OCI-LY7 (cell line): ENCODE measurements around the gene GMDS. TPM values are rescaled to one million over a fixed set of nuclear protein-coding genes. Genes with fewer than 3 reads are reported as not detected.

ENCODE experiments used
- BruUV-seq: library from RNA; stranded (reverse); fragments of 400-500 nt; replicated peaks from 2 replicates; lab custom pipeline; 2021; lab: Mats Ljungman, UMichigan
- CTCF ChIA-PET: fragments of 300-600 bp; sonication (Branson Sonifier 250); formaldehyde crosslinking; loops from one replicate; lab custom pipeline; 2022; ENCODE audit warnings: antibody characterized with exemption; ENCODE audit not compliant: unreplicated experiment; lab: Charles Lee
- POLR2A ChIA-PET: fragments of 300-600 bp; sonication (Branson Sonifier 250); formaldehyde crosslinking; loops from one replicate; lab custom pipeline; 2022; ENCODE audit warnings: antibody characterized with exemption; lab: Charles Lee
- DNase-seq: peaks from one replicate; pipeline ENCODE4 v3.0.0-alpha.2; 2015; ENCODE audit warnings: low spot score
- H2AFZ ChIP-seq: fragments of 200-600 bp; sonication (generic), shearing (Covaris generic); 2 replicates; pipeline ENCODE4 v1.6.1; 2014; ENCODE audit warnings: mild to moderate bottlenecking, antibody characterized with exemption, low read length, moderate library complexity
- H3K27ac ChIP-seq: fragments of 200-600 bp; sonication (generic); 2 replicates; pipeline ENCODE4 v1.5.1; 2014; ENCODE audit warnings: mixed run types, low read depth, mild to moderate bottlenecking, moderate library complexity, low read length, inconsistent platforms; ENCODE audit not compliant: poor library complexity, severe bottlenecking
- H3K36me3 ChIP-seq: fragments of 200-600 bp; sonication (generic); 2 replicates; pipeline ENCODE4 v1.6.1; 2014; ENCODE audit warnings: mild to moderate bottlenecking, antibody characterized with exemption, low read length, moderate library complexity, mixed read lengths; ENCODE audit not compliant: insufficient read depth
- H3K4me1 ChIP-seq: fragments of 200-600 bp; sonication (generic); 2 replicates; pipeline ENCODE4 v1.5.1; 2014; ENCODE audit warnings: mild to moderate bottlenecking, low read length; ENCODE audit not compliant: insufficient read depth, poor library complexity, severe bottlenecking
- H3K4me2 ChIP-seq: fragments of 200-600 bp; sonication (generic); 2 replicates; pipeline ENCODE4 v1.6.1; 2014; ENCODE audit warnings: mild to moderate bottlenecking, low read length
- H3K4me3 ChIP-seq: fragments of 200-600 bp; sonication (generic); 2 replicates; pipeline ENCODE4 v1.5.1; 2014; ENCODE audit warnings: mild to moderate bottlenecking, low read depth, low read length; ENCODE audit not compliant: poor library complexity, severe bottlenecking
- H3K79me2 ChIP-seq: fragments of 200-600 bp; sonication (generic); 2 replicates; pipeline ENCODE4 v1.6.1; 2016; ENCODE audit warnings: low read depth, mild to moderate bottlenecking, low read length, moderate library complexity, mixed read lengths; ENCODE audit not compliant: insufficient read depth
- H3K9me2 ChIP-seq: fragments of 200-600 bp; sonication (generic); 2 replicates; pipeline ENCODE4 v1.6.1; 2016; ENCODE audit warnings: mild to moderate bottlenecking, low read length, mixed read lengths; ENCODE audit not compliant: insufficient read depth
- H3K9me3 ChIP-seq: fragments of 200-600 bp; sonication (generic); 2 replicates; pipeline ENCODE4 v1.6.1; 2014; ENCODE audit warnings: mild to moderate bottlenecking, mixed run types, low read length, mixed read lengths
- H4K20me1 ChIP-seq: fragments of 200-600 bp; sonication (generic); 2 replicates; pipeline ENCODE4 v1.6.1; 2014; ENCODE audit warnings: mild to moderate bottlenecking, antibody characterized with exemption, low read length, moderate library complexity, mixed read lengths; ENCODE audit not compliant: insufficient read depth
- EZH2phosphoT487 ChIP-seq: fragments of 200-600 bp; sonication (generic); IDR thresholded peaks from 2 replicates; pipeline ENCODE4 v1.6.1; 2018; ENCODE audit warnings: low read depth, borderline replicate concordance, mild to moderate bottlenecking, mixed run types, antibody characterized with exemption, low read length, moderate library complexity, mixed read lengths
- intact Hi-C: fragments of 100-400 bp; cut with micrococcal nuclease; formaldehyde crosslinking; loops from one replicate; pipeline ENCODE4 v1.10.0; 2022; ENCODE audit not compliant: unreplicated experiment
- total RNA-seq, 2 experiments: library from RNA; depleted of rRNA in 1 of 2; stranded (reverse); fragments of >200 nt in 1 of 2; shearing (Covaris generic) in 1 of 2; gene quantifications; 2 replicates each; pipeline ENCODE4 v1.2.3, GENCODE V29; 2014 to 2022
- TF ChIP-seq, protein P1 (sequence below): fragments of 200-600 bp; sonication (generic); conservative IDR thresholded peaks from 2 replicates; pipeline ENCODE4 v1.5.1; 2014; ENCODE audit warnings: mild to moderate bottlenecking, antibody characterized with exemption, low read length, moderate library complexity, mixed read lengths

Gene GMDS
- total RNA-seq, 2 experiments from 2014 or later, result 9.9 to 26.8 TPM

DNA sequence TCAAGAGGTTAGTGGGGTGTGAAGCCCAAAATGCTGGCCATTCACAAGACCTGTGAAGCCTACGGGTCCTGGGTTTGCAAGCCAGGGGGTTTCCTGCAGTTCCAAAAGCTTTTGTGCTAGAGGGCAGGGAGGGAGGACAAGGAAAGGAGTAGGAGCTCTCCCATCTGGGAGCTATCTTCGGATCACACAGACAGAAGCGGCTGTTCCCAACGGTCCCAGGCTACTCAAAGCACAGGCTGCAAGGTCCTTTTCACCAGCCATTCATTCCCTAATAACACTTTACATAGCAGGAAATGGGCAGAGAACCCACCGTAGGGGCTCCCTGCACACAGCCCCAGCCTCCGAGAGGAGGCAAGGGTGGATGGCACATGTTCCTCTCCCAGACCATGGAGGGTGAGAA, 338.8 kb downstream of the GMDS start:
- H3K27ac ChIP-seq, result no peak overlapping the region
- no peak overlapping the region for H3K4me2 ChIP-seq
- H4K20me1 ChIP-seq, result no peaks in the 10 kb centered on the region
- BruUV-seq, result no TSS peak
- TF ChIP-seq, protein P1, sequence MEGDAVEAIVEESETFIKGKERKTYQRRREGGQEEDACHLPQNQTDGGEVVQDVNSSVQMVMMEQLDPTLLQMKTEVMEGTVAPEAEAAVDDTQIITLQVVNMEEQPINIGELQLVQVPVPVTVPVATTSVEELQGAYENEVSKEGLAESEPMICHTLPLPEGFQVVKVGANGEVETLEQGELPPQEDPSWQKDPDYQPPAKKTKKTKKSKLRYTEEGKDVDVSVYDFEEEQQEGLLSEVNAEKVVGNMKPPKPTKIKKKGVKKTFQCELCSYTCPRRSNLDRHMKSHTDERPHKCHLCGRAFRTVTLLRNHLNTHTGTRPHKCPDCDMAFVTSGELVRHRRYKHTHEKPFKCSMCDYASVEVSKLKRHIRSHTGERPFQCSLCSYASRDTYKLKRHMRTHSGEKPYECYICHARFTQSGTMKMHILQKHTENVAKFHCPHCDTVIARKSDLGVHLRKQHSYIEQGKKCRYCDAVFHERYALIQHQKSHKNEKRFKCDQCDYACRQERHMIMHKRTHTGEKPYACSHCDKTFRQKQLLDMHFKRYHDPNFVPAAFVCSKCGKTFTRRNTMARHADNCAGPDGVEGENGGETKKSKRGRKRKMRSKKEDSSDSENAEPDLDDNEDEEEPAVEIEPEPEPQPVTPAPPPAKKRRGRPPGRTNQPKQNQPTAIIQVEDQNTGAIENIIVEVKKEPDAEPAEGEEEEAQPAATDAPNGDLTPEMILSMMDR, result no peak
- TF ChIP-seq EZH2phosphoT487, result no peak
- ChIA-PET POLR2A (interaction anchor here (0.5 kb wide), 1 partner anchor 303 kb away, joined by 3 read pairs; no protein-coding TSS in a partner anchor), CTCF (no interaction called here)
- no peaks in the 10 kb centered on the region for H3K9me3 ChIP-seq
- intact Hi-C loops, result no loop called here
- H3K4me1 ChIP-seq, result no peaks in the 10 kb centered on the region
- H3K9me2 ChIP-seq, result no peaks in the 10 kb centered on the region
- DNase-seq, result no peak
- no peak overlapping the region for H3K4me3 ChIP-seq
- H3K36me3 ChIP-seq, result no peaks in the 10 kb centered on the region
- H2AFZ ChIP-seq, result no peak overlapping the region
- H3K79me2 ChIP-seq, result no peaks in the 10 kb centered on the region

DNA sequence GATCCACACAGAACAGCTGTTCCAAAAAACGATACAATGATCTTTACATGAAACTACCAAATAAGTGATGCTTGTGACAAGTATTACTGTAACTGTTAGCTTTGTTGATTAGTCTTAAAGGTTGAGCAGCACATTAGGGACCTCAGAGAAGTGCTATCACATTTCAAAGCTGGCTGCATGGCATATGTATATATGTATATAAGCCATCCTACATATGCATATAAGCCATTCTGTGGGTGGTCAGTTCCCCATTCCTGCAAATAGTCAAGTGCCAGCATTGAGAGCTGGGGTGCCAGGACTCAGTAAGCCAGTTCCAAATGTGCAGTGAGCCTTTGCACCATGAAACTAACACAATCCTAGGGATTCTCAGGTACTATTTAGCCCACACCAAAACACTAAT, 339.4 kb downstream of the GMDS start:
- no peaks in the 10 kb centered on the region for H3K9me3 ChIP-seq
- no peaks in the 10 kb centered on the region for H4K20me1 ChIP-seq
- intact Hi-C loops, result no loop called here
- no peak overlapping the region for H3K27ac ChIP-seq
- no peaks in the 10 kb centered on the region for H3K79me2 ChIP-seq
- H3K9me2 ChIP-seq, result no peaks in the 10 kb centered on the region
- no TSS peak for BruUV-seq
- no peak overlapping the region for H3K4me2 ChIP-seq
- H2AFZ ChIP-seq, result no peak overlapping the region
- H3K36me3 ChIP-seq, result no peaks in the 10 kb centered on the region
- no peaks in the 10 kb centered on the region for H3K4me1 ChIP-seq
- TF ChIP-seq, protein P1, result no peak
- no peak for TF ChIP-seq EZH2phosphoT487
- POLR2A ChIA-PET, result interaction anchor here (0.5 kb wide), 1 partner anchor 304 kb away, joined by 3 read pairs; no protein-coding TSS in a partner anchor
- no peak for DNase-seq
- no peak overlapping the region for H3K4me3 ChIP-seq
- CTCF ChIA-PET, result no interaction called here

DNA sequence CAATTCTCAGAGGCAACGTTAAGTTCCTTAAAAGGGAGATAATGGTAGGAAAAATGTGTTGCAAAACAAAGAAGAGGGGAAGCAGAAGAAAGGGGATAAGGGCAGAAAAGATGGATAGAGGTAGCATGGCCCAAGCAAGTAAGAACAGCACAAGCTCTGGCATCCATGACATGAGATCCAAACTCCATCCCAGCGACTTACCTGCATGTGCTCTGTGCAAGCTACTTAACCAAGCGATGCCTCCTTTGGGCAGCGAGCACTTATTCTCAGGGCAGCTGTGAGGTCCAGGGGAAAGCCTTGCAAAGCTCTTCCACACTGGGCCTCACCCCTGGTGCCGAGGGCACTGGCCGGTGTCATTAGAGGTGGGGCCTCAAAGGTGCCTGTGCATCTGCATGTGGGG, 340.5 kb downstream of the GMDS start:
- CTCF ChIA-PET, result no interaction called here

More for the DNA sequence above, 340.5 kb downstream of the GMDS start:
- H3K4me2 ChIP-seq, result no peak overlapping the region
- H3K4me3 ChIP-seq, result no peak overlapping the region
- intact Hi-C loops, result no loop called here
- no peak for DNase-seq
- no TSS peak for BruUV-seq
- no peaks in the 10 kb centered on the region for H3K36me3 ChIP-seq
- H3K9me2 ChIP-seq, result no peaks in the 10 kb centered on the region
- H2AFZ ChIP-seq, result no peak overlapping the region
- no peak overlapping the region for H3K27ac ChIP-seq
- no peaks in the 10 kb centered on the region for H3K4me1 ChIP-seq
- POLR2A ChIA-PET, result no interaction called here
- H3K9me3 ChIP-seq, result no peaks in the 10 kb centered on the region
- H4K20me1 ChIP-seq, result no peaks in the 10 kb centered on the region
- no peak for TF ChIP-seq EZH2phosphoT487
- TF ChIP-seq, protein P1, result no peak
- no peaks in the 10 kb centered on the region for H3K79me2 ChIP-seq
